Measurements from ENCODE around the gene TCHP. TPM values are rescaled to one million over a fixed set of nuclear protein-coding genes. Genes with fewer than 3 reads are reported as not detected.
"Not testable (repeated sequence)": the region's sequence is repeated elsewhere in the genome, so short reads cannot be mapped to it uniquely, and the experiment has no call there.

The TCHP gene
- polyA plus RNA-seq, 1 experiment = 9.1 TPM

GRCh38 chr12:109860977-109861376 lies 39.1 kb upstream of the TCHP start:
- ChIA-PET CTCF (interaction anchor here (1.0 to 3.6 kb wide), 3 partner anchors 8 to 57 kb away, joined by 3 to 22 read pairs (median 4); no protein-coding TSS in a partner anchor), POLR2A (no interaction called here)
- Histone ChIP-seq H3K4me3 (ENCODE audit: low read depth, low read length) (no peak overlapping the region), H3K27me3 (ENCODE audit: control insufficient read depth, insufficient read depth, low read length) (no peaks in the 10 kb centered on the region), H3K36me3 (ENCODE audit: control insufficient read depth, insufficient read depth, low read length) (peaks cover 9% of the 10 kb centered on the region)
- no peak for DNase-seq (ENCODE audit: low read depth)
- TF ChIP-seq CTCF (IDR thresholded peaks at IDR 0.05; ENCODE audit: insufficient read depth, low read depth, low read length) = no peak

- ChIA-PET POLR2A (no interaction called here), CTCF (interaction anchor here (1.0 to 3.6 kb wide), 3 partner anchors 9 to 57 kb away, joined by 3 to 22 read pairs (median 4); no protein-coding TSS in a partner anchor)
- no peak for TF ChIP-seq CTCF (IDR thresholded peaks at IDR 0.05; ENCODE audit: insufficient read depth, low read depth, low read length)
- Histone ChIP-seq H3K4me3 (ENCODE audit: low read depth, low read length) (no peak overlapping the region), H3K27me3 (ENCODE audit: control insufficient read depth, insufficient read depth, low read length) (no peaks in the 10 kb centered on the region), H3K36me3 (ENCODE audit: control insufficient read depth, insufficient read depth, low read length) (peaks cover 9% of the 10 kb centered on the region)
- no peak for DNase-seq (ENCODE audit: low read depth)
These were observed 38.3 kb upstream of the TCHP start for GRCh38 chr12:109861689-109862314.

GRCh38 chr12:109862491-109862890 lies 37.6 kb upstream of the TCHP start:
- CTCF ChIA-PET = interaction anchor here (1.0 to 1.3 kb wide), 4 partner anchors 9 to 66 kb away, joined by 3 to 5 read pairs (median 4); no protein-coding TSS in a partner anchor
- DNase-seq (ENCODE audit: low read depth); H3K4me3 ChIP-seq (ENCODE audit: low read depth, low read length); H3K27me3 ChIP-seq (ENCODE audit: control insufficient read depth, insufficient read depth, low read length); POLR2A ChIA-PET; H3K36me3 ChIP-seq (ENCODE audit: control insufficient read depth, insufficient read depth, low read length): not testable (repeated sequence)

- CTCF ChIA-PET = interaction anchor here (0.8 to 5.5 kb wide), 3 partner anchors 11 to 494 kb away, joined by 3 to 41 read pairs (median 3); no protein-coding TSS in a partner anchor
- DNase-seq (ENCODE audit: low read depth) = no peak
- POLR2A ChIA-PET = no interaction called here
- Histone ChIP-seq H3K36me3 (ENCODE audit: control insufficient read depth, insufficient read depth, low read length) (peaks cover 5% of the 10 kb centered on the region), H3K4me3 (ENCODE audit: low read depth, low read length) (no peak overlapping the region), H3K27me3 (ENCODE audit: control insufficient read depth, insufficient read depth, low read length) (no peaks in the 10 kb centered on the region)
- TF ChIP-seq CTCF (IDR thresholded peaks at IDR 0.05; ENCODE audit: insufficient read depth, low read depth, low read length) = no peak
These were observed 36.0 kb upstream of the TCHP start for GRCh38 chr12:109863847-109864712.

- POLR2A ChIA-PET = no interaction called here
- Histone ChIP-seq H3K36me3 (ENCODE audit: control insufficient read depth, insufficient read depth, low read length) (peaks cover 5% of the 10 kb centered on the region), H3K4me3 (ENCODE audit: low read depth, low read length) (no peak overlapping the region), H3K27me3 (ENCODE audit: control insufficient read depth, insufficient read depth, low read length) (no peaks in the 10 kb centered on the region)
- no peak for TF ChIP-seq CTCF (IDR thresholded peaks at IDR 0.05; ENCODE audit: insufficient read depth, low read depth, low read length)
- no peak for DNase-seq (ENCODE audit: low read depth)
- CTCF ChIA-PET = interaction anchor here (0.6 to 5.5 kb wide), 3 partner anchors 12 to 19 kb away, joined by 3 to 41 read pairs (median 5); no protein-coding TSS in a partner anchor
These were observed 35.2 kb upstream of the TCHP start for GRCh38 chr12:109864916-109865315.

All from BJ (cell line).